Activated B cell treated with CpG ODN at 0.5 μM for 24 hours (primary cell): ENCODE results near the gene SLC17A9. TPM values are rescaled to one million over a fixed set of nuclear protein-coding genes. Genes with fewer than 3 reads are reported as not detected.

Experiments used
- ATAC-seq: fragments of 200-7000 bp; cut with Tn5 transposase; one replicate; pipeline ENCODE4 v1.10.0; 2021; ENCODE audit warnings: low read depth, mild to moderate bottlenecking, moderate library complexity
- CTCF ChIA-PET: fragments of 350-600 bp; sonication (Branson Sonifier 250); formaldehyde crosslinking; loops from one replicate; lab custom pipeline; 2021; ENCODE audit warnings: antibody characterized with exemption; lab: Charles Lee
- POLR2A ChIA-PET: fragments of 350-600 bp; sonication (Branson Sonifier 250); formaldehyde crosslinking; loops from one replicate; lab custom pipeline; 2021; ENCODE audit warnings: antibody characterized with exemption; lab: Charles Lee
- DNase-seq: peaks from one replicate; pipeline ENCODE4 v3.0.0; 2022
- H3K27ac Mint-ChIP-seq: one replicate; pipeline ENCODE4 v1.8.0; 2020; ENCODE audit warnings: mixed read lengths
- H3K27me3 Mint-ChIP-seq: one replicate; pipeline ENCODE4 v1.8.0; 2021; ENCODE audit warnings: mixed read lengths
- H3K36me3 Mint-ChIP-seq: one replicate; pipeline ENCODE4 v1.8.0; 2021; ENCODE audit warnings: low read depth, mixed read lengths
- H3K4me1 Mint-ChIP-seq: one replicate; pipeline ENCODE4 v1.8.0; 2021; ENCODE audit warnings: mixed read lengths
- H3K4me3 Mint-ChIP-seq: one replicate; pipeline ENCODE4 v1.8.0; 2020; ENCODE audit warnings: mild to moderate bottlenecking, mixed read lengths
- H3K9me3 Mint-ChIP-seq: one replicate; pipeline ENCODE4 v1.8.0; 2020; ENCODE audit warnings: mixed read lengths
- CTCF ChIP-seq: fragments of 200-600 bp; IDR thresholded peaks from one replicate; pipeline ENCODE4 v1.8.0; 2022; ENCODE audit warnings: antibody characterized with exemption, mild to moderate bottlenecking
- intact Hi-C: fragments of 100-400 bp; cut with micrococcal nuclease; formaldehyde crosslinking; loops from one replicate; pipeline ENCODE4 v1.15.1; 2024
- total RNA-seq: library from RNA; stranded (reverse); gene quantifications from 2 replicates; pipeline ENCODE4 v1.2.3, GENCODE V29; 2022

Gene SLC17A9
- total RNA-seq: 45.0 and 47.6 TPM in 2 replicates

- H3K4me1 Mint-ChIP-seq: peaks cover 36% of the 10 kb centered on the region
- H3K27me3 Mint-ChIP-seq: no peaks in the 10 kb centered on the region
- H3K9me3 Mint-ChIP-seq: no peaks in the 10 kb centered on the region
- ChIA-PET CTCF (interaction anchor here (0.5 kb wide), 1 partner anchor 51 kb away, joined by 4 read pairs; no protein-coding TSS in a partner anchor), POLR2A (interaction anchor here (2.0 to 3.3 kb wide), 6 partner anchors 15 to 32 kb away, joined by 7 to 59 read pairs (median 19); partner anchors contain the start of genes DIDO1 and GID8)
- intact Hi-C loops: loop anchor here (10.0 kb wide), 1 partner anchor 62 kb away; no protein-coding TSS in a partner anchor
- H3K27ac Mint-ChIP-seq: peak within 1 kb of the TSS; percentile 96
- DNase-seq (peak; percentile 76), ATAC-seq (peak; percentile 45)
- H3K4me3 Mint-ChIP-seq: peak within 1 kb of the TSS; percentile 86
- H3K36me3 Mint-ChIP-seq: peaks cover 37% of the 10 kb centered on the region
- TF ChIP-seq CTCF: no peak
Measured at GRCh38 chr20:62952373-62952967, at the start of gene SLC17A9. TSS of gene SLC17A9 (plus strand) at chr20:62952709. CDS start at chr20:62952831, 122 bp downstream.

- ATAC-seq (no peak), DNase-seq (no peak)
- Mint-ChIP-seq H3K27ac (no peak overlapping the region), H3K4me1 (peaks cover 32% of the 10 kb centered on the region), H3K36me3 (peaks cover 70% of the 10 kb centered on the region), H3K9me3 (no peaks in the 10 kb centered on the region), H3K27me3 (no peaks in the 10 kb centered on the region), H3K4me3 (no peak overlapping the region)
- ChIA-PET POLR2A (no interaction called here), CTCF (interaction anchor here (1.3 to 4.3 kb wide), 3 partner anchors 15 to 106 kb away, joined by 3 to 26 read pairs (median 24); partner anchors contain the start of gene BHLHE23)
- TF ChIP-seq CTCF: no peak
- intact Hi-C loops: no loop called here
Measured at GRCh38 chr20:62902926-62903615, 49.4 kb upstream of the SLC17A9 start.

GRCh38 chr20:62905536-62906117, 46.9 kb upstream of the SLC17A9 start:
- H3K36me3 Mint-ChIP-seq: peaks cover 95% of the 10 kb centered on the region
- ChIA-PET POLR2A (no interaction called here), CTCF (no interaction called here)
- no peak overlapping the region for H3K27ac Mint-ChIP-seq
- no peak overlapping the region for H3K4me3 Mint-ChIP-seq
- TF ChIP-seq CTCF: no peak
- no peaks in the 10 kb centered on the region for H3K27me3 Mint-ChIP-seq
- DNase-seq (no peak), ATAC-seq (no peak)
- no peaks in the 10 kb centered on the region for H3K9me3 Mint-ChIP-seq
- intact Hi-C loops: no loop called here
- H3K4me1 Mint-ChIP-seq: peaks cover 16% of the 10 kb centered on the region

GRCh38 chr20:62906209-62906608, 46.3 kb upstream of the SLC17A9 start:
- CTCF ChIA-PET: no interaction called here
- TF ChIP-seq CTCF: no peak
- POLR2A ChIA-PET: interaction anchor here (1.5 kb wide), 1 partner anchor 48 kb away, joined by 5 read pairs; no protein-coding TSS in a partner anchor
- DNase-seq (no peak), ATAC-seq (no peak)
- intact Hi-C loops: no loop called here
- Mint-ChIP-seq H3K4me3 (no peak overlapping the region), H3K4me1 (peaks cover 15% of the 10 kb centered on the region), H3K36me3 (peaks cover 98% of the 10 kb centered on the region), H3K9me3 (no peaks in the 10 kb centered on the region), H3K27me3 (no peaks in the 10 kb centered on the region), H3K27ac (no peak overlapping the region)
